Measurements from ENCODE around the gene PC.
A peak's percentile ranks its signal among the peaks of the same experiment; 100 is the strongest.

Gene PC

DNA sequence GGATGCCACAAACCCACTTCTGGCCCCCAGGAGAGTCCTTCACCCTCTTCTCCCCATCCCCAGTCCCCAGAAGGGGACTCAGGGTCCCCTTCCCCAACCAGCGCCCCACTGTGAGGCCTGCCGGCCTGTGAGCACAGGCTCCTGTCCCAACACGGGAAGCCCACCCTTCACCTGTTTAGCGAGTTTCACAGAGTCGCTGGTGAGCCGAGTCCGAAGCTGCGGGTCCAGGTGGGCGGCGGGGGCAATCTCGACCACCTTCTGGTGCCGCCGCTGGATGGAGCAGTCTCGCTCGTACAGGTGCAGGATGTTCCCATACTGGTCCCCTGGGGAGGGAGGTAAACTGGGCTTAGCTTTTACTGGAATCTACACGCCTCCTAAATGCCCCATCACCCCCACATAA lies 88.1 kb downstream of the PC start:
- TF ChIP-seq, protein P1, sequence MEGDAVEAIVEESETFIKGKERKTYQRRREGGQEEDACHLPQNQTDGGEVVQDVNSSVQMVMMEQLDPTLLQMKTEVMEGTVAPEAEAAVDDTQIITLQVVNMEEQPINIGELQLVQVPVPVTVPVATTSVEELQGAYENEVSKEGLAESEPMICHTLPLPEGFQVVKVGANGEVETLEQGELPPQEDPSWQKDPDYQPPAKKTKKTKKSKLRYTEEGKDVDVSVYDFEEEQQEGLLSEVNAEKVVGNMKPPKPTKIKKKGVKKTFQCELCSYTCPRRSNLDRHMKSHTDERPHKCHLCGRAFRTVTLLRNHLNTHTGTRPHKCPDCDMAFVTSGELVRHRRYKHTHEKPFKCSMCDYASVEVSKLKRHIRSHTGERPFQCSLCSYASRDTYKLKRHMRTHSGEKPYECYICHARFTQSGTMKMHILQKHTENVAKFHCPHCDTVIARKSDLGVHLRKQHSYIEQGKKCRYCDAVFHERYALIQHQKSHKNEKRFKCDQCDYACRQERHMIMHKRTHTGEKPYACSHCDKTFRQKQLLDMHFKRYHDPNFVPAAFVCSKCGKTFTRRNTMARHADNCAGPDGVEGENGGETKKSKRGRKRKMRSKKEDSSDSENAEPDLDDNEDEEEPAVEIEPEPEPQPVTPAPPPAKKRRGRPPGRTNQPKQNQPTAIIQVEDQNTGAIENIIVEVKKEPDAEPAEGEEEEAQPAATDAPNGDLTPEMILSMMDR (conservative IDR thresholded peaks at IDR 0.05; ENCODE audit: low read depth, low read length), result no peak
- H3K4me3 ChIP-seq (ENCODE audit: low read depth, low read length), result no peak overlapping the region
- no peak for DNase-seq (ENCODE audit: low read depth)

DNA sequence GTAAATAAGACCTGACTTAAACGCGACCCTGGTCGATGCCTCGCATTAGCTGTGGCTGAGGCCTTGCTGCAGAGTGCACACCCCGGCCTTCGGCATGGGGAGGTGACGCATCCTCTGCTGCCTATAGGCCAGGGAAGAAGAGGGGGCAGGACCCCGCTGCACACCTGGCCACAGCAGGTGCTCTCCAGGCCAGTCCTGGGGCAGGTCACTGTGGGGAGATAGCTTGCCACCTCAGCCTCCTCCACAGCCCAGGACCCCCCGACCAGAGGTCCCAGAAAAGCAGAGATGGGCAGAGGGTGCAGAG lies 88.7 kb downstream of the PC start:
- no peak for DNase-seq (ENCODE audit: low read depth)
- TF ChIP-seq, protein P1 (conservative IDR thresholded peaks at IDR 0.05; ENCODE audit: low read depth, low read length), result no peak
- no peak overlapping the region for H3K4me3 ChIP-seq (ENCODE audit: low read depth, low read length)

DNA sequence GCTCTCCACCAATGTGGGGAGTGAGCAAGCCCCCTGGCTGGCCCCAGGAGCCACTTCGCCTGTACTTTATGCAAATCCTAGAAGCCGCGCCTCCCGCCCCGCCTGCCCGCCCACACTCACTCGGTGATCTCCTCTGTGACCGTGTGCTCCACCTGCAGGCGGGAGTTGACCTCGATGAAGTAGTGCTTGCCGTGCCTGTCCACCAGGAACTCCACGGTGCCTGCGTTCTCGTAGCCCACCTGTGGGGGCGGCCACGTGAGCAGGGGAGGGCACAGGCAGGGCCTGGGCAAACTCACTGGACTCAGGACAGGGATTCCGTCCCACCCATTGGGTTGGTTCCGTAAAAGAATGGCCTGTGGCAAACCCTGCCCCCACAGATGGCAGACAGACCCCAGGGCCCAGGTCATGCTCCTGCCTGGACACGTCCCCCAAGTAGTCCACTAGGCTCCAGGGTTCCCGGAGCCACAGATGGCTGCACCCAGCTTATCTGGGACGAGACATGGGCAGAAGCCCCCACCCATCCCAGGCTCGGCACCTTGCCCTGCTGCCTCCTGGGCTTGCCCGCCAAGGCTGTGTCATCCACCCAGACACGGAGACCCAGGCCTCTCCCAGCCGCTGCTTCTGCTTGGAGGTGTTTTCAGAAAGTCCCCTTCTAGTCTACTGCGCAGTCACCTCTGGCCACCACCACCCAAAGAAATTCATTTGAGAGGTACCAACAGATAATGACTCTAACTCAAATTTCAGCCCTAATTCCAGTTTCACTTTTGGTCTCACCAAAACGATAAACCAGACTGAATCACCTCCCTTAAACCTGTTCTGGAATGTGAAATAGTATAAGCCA lies 89.2 kb downstream of the PC start:
- DNase-seq (ENCODE audit: low read depth), result no peak
- H3K4me3 ChIP-seq (ENCODE audit: low read depth, low read length), result no peak overlapping the region
- TF ChIP-seq, protein P1 (conservative IDR thresholded peaks at IDR 0.05; ENCODE audit: low read depth, low read length), result no peak

DNA sequence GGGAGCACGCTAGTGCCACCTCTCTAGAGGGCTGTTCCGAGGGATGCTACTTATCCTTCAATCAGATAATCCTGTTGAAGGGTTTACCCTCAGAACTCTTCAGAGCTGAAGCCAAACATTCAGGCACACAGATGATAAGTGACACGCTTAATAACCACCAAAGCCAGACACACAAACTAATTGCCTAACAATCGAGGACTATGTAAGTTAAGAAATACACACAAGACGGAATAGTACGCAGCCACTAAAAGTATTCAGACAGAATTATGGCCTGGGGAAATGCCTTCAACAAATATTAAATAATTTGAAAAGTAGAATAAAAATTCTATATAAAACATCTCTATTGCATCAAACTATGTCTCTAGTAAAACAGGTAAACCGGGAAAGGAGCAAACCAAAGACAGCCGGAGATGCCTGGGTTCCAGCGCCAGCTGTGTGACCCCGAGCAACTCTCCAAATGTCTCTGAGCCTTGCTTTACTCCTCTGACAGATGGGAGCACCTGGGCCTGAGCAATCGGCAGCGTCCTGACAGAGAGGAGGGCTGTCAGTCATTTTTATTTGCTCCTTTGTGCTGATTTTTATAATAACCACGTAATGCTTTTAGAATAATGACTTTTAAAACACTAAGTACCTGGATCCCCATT lies 90.0 kb downstream of the PC start:
- no peak for DNase-seq (ENCODE audit: low read depth)
- TF ChIP-seq, protein P1 (conservative IDR thresholded peaks at IDR 0.05; ENCODE audit: low read depth, low read length), result no peak
- H3K4me3 ChIP-seq (ENCODE audit: low read depth, low read length), result no peak overlapping the region

DNA sequence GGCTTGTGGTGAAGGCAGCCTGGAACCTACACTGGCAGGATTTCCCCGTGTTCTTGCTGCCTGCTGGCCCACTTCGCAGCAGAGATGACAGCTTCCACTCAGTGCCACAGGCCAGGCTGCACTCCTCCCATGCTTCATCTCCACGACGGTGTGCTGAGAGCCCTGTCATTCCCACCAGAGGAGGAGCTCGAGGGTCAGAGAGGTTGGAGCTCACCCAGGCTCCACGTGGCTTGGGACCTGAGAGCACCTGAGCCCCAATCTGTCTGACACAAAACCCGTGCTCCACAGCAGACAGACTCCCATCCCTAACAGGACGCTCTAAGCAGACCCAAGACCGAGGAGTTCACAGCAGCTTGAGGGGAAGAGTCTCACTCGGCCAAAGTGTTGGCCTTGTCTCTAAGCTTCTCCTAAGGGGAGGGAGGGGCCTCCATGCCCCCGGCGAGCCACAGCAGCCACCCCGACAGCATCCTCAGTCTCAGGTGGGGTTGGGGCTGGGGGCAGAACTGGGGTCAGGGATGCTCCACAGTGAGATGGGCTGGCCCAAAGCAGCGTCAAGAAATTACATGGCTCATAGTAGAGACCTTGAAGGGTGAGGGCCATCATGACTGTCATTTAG lies 90.7 kb downstream of the PC start:
- no peak overlapping the region for H3K4me3 ChIP-seq (ENCODE audit: low read depth, low read length)
- TF ChIP-seq, protein P1 (conservative IDR thresholded peaks at IDR 0.05; ENCODE audit: low read depth, low read length), result peak; percentile 2
- DNase-seq (ENCODE audit: low read depth), result no peak

DNA sequence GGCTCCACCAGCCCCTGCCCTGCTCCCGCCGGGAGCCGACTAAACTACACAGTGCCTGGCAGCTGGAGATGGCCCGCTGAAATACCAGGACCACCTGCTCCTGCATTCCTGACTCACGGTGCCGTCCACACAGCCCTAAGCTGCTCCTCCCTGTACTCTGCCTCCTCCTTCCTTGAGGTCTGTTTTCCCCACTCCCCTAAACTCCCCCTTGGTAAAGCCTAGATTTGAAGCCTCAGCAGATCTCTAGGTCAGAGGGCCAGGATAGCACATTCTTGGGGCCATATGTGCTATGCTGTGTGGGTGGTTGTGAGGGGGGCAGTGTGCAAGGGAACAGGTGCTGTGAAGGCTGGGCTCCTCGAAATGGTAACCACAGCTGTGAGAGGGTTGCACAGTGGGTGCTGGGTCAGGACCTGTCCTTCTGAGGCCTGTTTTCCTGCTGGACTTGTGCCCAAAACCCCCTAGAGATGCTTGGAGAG lies 91.6 kb downstream of the PC start:
- DNase-seq (ENCODE audit: low read depth), result peak; percentile 39
- no peak overlapping the region for H3K4me3 ChIP-seq (ENCODE audit: low read depth, low read length)
- TF ChIP-seq, protein P1 (conservative IDR thresholded peaks at IDR 0.05; ENCODE audit: low read depth, low read length), result no peak

Data from choroid plexus epithelial cell (primary cell).